ENCODE measurements around the gene SIGLEC10.
"Not testable (repeated sequence)": the region's sequence is repeated elsewhere in the genome, so short reads cannot be mapped to it uniquely, and the experiment has no call there.

The SIGLEC10 gene

GRCh38 chr19:51440052-51440451 lies 22.6 kb upstream of the SIGLEC10 start:
- DNase-seq, result no peak

- DNase-seq, result peak; percentile 45 to 60
Measured at GRCh38 chr19:51439021-51439465, 21.6 kb upstream of the SIGLEC10 start.

GRCh38 chr19:51434456-51434855 lies 17.0 kb upstream of the SIGLEC10 start:
- no peak for DNase-seq

- no peak for DNase-seq
Measured at GRCh38 chr19:51433043-51433442, 15.6 kb upstream of the SIGLEC10 start.

- no peak for DNase-seq
Measured at GRCh38 chr19:51431124-51431523, 13.7 kb upstream of the SIGLEC10 start.

GRCh38 chr19:51430221-51430620 lies 12.8 kb upstream of the SIGLEC10 start:
- no peak for DNase-seq

- peak in 1 of 2 donors; percentile 48 for DNase-seq
Measured at GRCh38 chr19:51427201-51427600, 9.8 kb upstream of the SIGLEC10 start.

- peak; percentile 81 to 82 for DNase-seq
Measured at GRCh38 chr19:51422053-51422448, 4.6 kb upstream of the SIGLEC10 start.

- DNase-seq, result no peak
Measured at GRCh38 chr19:51421229-51422052, 4.0 kb upstream of the SIGLEC10 start.

GRCh38 chr19:51420511-51420910 lies 3.1 kb upstream of the SIGLEC10 start:
- not testable (repeated sequence) for DNase-seq

GRCh38 chr19:51418707-51419106 lies 1.3 kb upstream of the SIGLEC10 start:
- DNase-seq, result no peak

- peak in 1 of 2 donors; percentile 21 for DNase-seq
Measured at GRCh38 chr19:51417810-51418157, 342 bp upstream of the SIGLEC10 start.

- DNase-seq, result not testable (repeated sequence)
Measured at GRCh38 chr19:51416422-51416821, 1.0 kb downstream of the SIGLEC10 start.

GRCh38 chr19:51415187-51415586 lies 2.3 kb downstream of the SIGLEC10 start:
- DNase-seq, result no peak

- no peak for DNase-seq
Measured at GRCh38 chr19:51410950-51411748, 6.3 kb downstream of the SIGLEC10 start.

- peak; percentile 45 to 46 for DNase-seq
Measured at GRCh38 chr19:51407511-51408131, 9.8 kb downstream of the SIGLEC10 start.

- DNase-seq, result no peak
Measured at GRCh38 chr19:51402117-51402516, 15.3 kb downstream of the SIGLEC10 start.

GRCh38 chr19:51399936-51400335 lies 17.5 kb downstream of the SIGLEC10 start:
- not testable (repeated sequence) for DNase-seq

GRCh38 chr19:51399231-51399630 lies 18.2 kb downstream of the SIGLEC10 start:
- no peak for DNase-seq

- peak in 1 of 2 donors; percentile 28 for DNase-seq
Measured at GRCh38 chr19:51398096-51398704, 19.2 kb downstream of the SIGLEC10 start.

GRCh38 chr19:51397453-51397852 lies 20.0 kb downstream of the SIGLEC10 start:
- DNase-seq, result not testable (repeated sequence)

GRCh38 chr19:51396175-51396574 lies 21.3 kb downstream of the SIGLEC10 start:
- no peak for DNase-seq
